Measurements from ENCODE around the gene TUBA4A. TPM values are rescaled to one million over a fixed set of nuclear protein-coding genes. Genes with fewer than 3 reads are reported as not detected.

Gene TUBA4A
- total RNA-seq, 1 donor from 2014 or later, result 18.0 TPM

GRCh38 chr2:219252900-219253752, 592 bp downstream of the TUBA4A start, which contains the start of gene TUBA4B:
TSS of gene TUBA4B (plus strand) at chr2:219253243. CDS start at chr2:219253408, 165 bp downstream.
- Mint-ChIP-seq H3K9me3 (ENCODE audit: unreplicated experiment) (no peaks in the 10 kb centered on the region), H3K27ac (ENCODE audit: unreplicated experiment) (peak within 1 kb of the TSS; percentile 41), H3K4me1 (ENCODE audit: low read depth, unreplicated experiment) (peaks cover 36% of the 10 kb centered on the region), H3K4me3 (ENCODE audit: unreplicated experiment) (peak within 1 kb of the TSS; percentile 82), H3K36me3 (ENCODE audit: low read depth, unreplicated experiment) (peaks cover 5% of the 10 kb centered on the region), H3K27me3 (ENCODE audit: low read depth, unreplicated experiment) (peaks cover 21% of the 10 kb centered on the region)
- Histone ChIP-seq H3K79me2 (ENCODE audit: insufficient read depth, low read length) (peaks cover under 1% of the 10 kb centered on the region), H3K4me1 (ENCODE audit: insufficient read depth, low read length) (peaks cover 48% of the 10 kb centered on the region), H3K9me3 (ENCODE audit: insufficient read depth, low read depth, low read length) (no peaks in the 10 kb centered on the region), H2AFZ (ENCODE audit: low read depth, low read length) (peak within 1 kb of the TSS; percentile 72), H3K27ac (ENCODE audit: low read depth, low read length) (no peak within 1 kb of the TSS), H3K9ac (ENCODE audit: low read length) (peak within 1 kb of the TSS; percentile 60), H3K4me2 (ENCODE audit: low read length) (peak within 1 kb of the TSS; percentile 94), H3K27me3 (ENCODE audit: insufficient read depth, low read length) (peaks cover 22% of the 10 kb centered on the region), H3K4me3 (ENCODE audit: insufficient read depth, low read depth, low read length) (peak within 1 kb of the TSS; percentile 47), H3K36me3 (ENCODE audit: insufficient read depth, low read length) (no peaks in the 10 kb centered on the region), H4K20me1 (ENCODE audit: insufficient read depth, low read length) (peaks cover 4% of the 10 kb centered on the region)
- peak; percentile 34 for DNase-seq (ENCODE audit: low read depth)
- TF ChIP-seq CTCF (IDR thresholded peaks at IDR 0.05; ENCODE audit: insufficient read depth, low read depth, low read length) (no peak), EZH2 (IDR thresholded peaks at IDR 0.05; ENCODE audit: insufficient read depth, low read length) (peak; percentile 21)
- FAIRE-seq, result no peak

- no peak overlapping the region for H3K27ac ChIP-seq (ENCODE audit: low read depth, low read length)
- H3K4me3 ChIP-seq (ENCODE audit: insufficient read depth, low read depth, low read length), result peak overlapping the region; percentile 47
- FAIRE-seq (no peak), DNase-seq (ENCODE audit: low read depth) (no peak)
- peaks cover 4% of the 10 kb centered on the region for H4K20me1 ChIP-seq (ENCODE audit: insufficient read depth, low read length)
- H3K27me3 ChIP-seq (ENCODE audit: insufficient read depth, low read length), result peaks cover 22% of the 10 kb centered on the region
- H3K9ac ChIP-seq (ENCODE audit: low read length), result peak overlapping the region; percentile 60
- H3K27ac Mint-ChIP-seq (ENCODE audit: unreplicated experiment), result peak overlapping the region; percentile 41
- H3K9me3 Mint-ChIP-seq (ENCODE audit: unreplicated experiment), result no peaks in the 10 kb centered on the region
- H3K4me1 ChIP-seq (ENCODE audit: insufficient read depth, low read length), result peaks cover 48% of the 10 kb centered on the region
- no peak for TF ChIP-seq CTCF (IDR thresholded peaks at IDR 0.05; ENCODE audit: insufficient read depth, low read depth, low read length)
- no peak for TF ChIP-seq EZH2 (IDR thresholded peaks at IDR 0.05; ENCODE audit: insufficient read depth, low read length)
- peaks cover 37% of the 10 kb centered on the region for H3K4me1 Mint-ChIP-seq (ENCODE audit: low read depth, unreplicated experiment)
- no peaks in the 10 kb centered on the region for H3K36me3 ChIP-seq (ENCODE audit: insufficient read depth, low read length)
- H2AFZ ChIP-seq (ENCODE audit: low read depth, low read length), result peak overlapping the region; percentile 72
- peaks cover 21% of the 10 kb centered on the region for H3K27me3 Mint-ChIP-seq (ENCODE audit: low read depth, unreplicated experiment)
- H3K36me3 Mint-ChIP-seq (ENCODE audit: low read depth, unreplicated experiment), result peaks cover 5% of the 10 kb centered on the region
- peak overlapping the region; percentile 82 for H3K4me3 Mint-ChIP-seq (ENCODE audit: unreplicated experiment)
- H3K9me3 ChIP-seq (ENCODE audit: insufficient read depth, low read depth, low read length), result no peaks in the 10 kb centered on the region
- H3K79me2 ChIP-seq (ENCODE audit: insufficient read depth, low read length), result peaks cover 6% of the 10 kb centered on the region
- peak overlapping the region; percentile 94 for H3K4me2 ChIP-seq (ENCODE audit: low read length)
Observed at GRCh38 chr2:219252570-219252899, 1.2 kb downstream of the TUBA4A start.

- Histone ChIP-seq H3K9ac (ENCODE audit: low read length) (no peak overlapping the region), H3K4me2 (ENCODE audit: low read length) (peak overlapping the region; percentile 94), H3K9me3 (ENCODE audit: insufficient read depth, low read depth, low read length) (no peaks in the 10 kb centered on the region), H4K20me1 (ENCODE audit: insufficient read depth, low read length) (peaks cover 4% of the 10 kb centered on the region), H3K4me1 (ENCODE audit: insufficient read depth, low read length) (peaks cover 48% of the 10 kb centered on the region), H3K4me3 (ENCODE audit: insufficient read depth, low read depth, low read length) (no peak overlapping the region), H2AFZ (ENCODE audit: low read depth, low read length) (no peak overlapping the region), H3K27ac (ENCODE audit: low read depth, low read length) (no peak overlapping the region), H3K79me2 (ENCODE audit: insufficient read depth, low read length) (peaks cover 10% of the 10 kb centered on the region), H3K27me3 (ENCODE audit: insufficient read depth, low read length) (peaks cover 22% of the 10 kb centered on the region), H3K36me3 (ENCODE audit: insufficient read depth, low read length) (no peaks in the 10 kb centered on the region)
- DNase-seq (ENCODE audit: low read depth) (no peak), FAIRE-seq (no peak)
- TF ChIP-seq CTCF (IDR thresholded peaks at IDR 0.05; ENCODE audit: insufficient read depth, low read depth, low read length), result no peak
- TF ChIP-seq EZH2 (IDR thresholded peaks at IDR 0.05; ENCODE audit: insufficient read depth, low read length), result no peak
- Mint-ChIP-seq H3K4me3 (ENCODE audit: unreplicated experiment) (peak overlapping the region; percentile 82), H3K4me1 (ENCODE audit: low read depth, unreplicated experiment) (peaks cover 37% of the 10 kb centered on the region), H3K9me3 (ENCODE audit: unreplicated experiment) (no peaks in the 10 kb centered on the region), H3K27ac (ENCODE audit: unreplicated experiment) (no peak overlapping the region), H3K36me3 (ENCODE audit: low read depth, unreplicated experiment) (peaks cover 5% of the 10 kb centered on the region), H3K27me3 (ENCODE audit: low read depth, unreplicated experiment) (peaks cover 21% of the 10 kb centered on the region)
Observed at GRCh38 chr2:219252084-219252483, 1.6 kb downstream of the TUBA4A start.

All from astrocyte (in vitro differentiated cells and primary cell).